ENCODE results near the gene PRPF6.

PRPF6 gene

GRCh38 chr20:64005394-64005793, 24.5 kb downstream of the PRPF6 start:
- Histone ChIP-seq H3K9ac (ENCODE audit: low read depth, low read length, poor library complexity, severe bottlenecking) (no peak overlapping the region), H3K4me3 (ENCODE audit: low read length, poor library complexity, severe bottlenecking) (no peak overlapping the region), H3K4me2 (ENCODE audit: low read depth, low read length, poor library complexity, severe bottlenecking) (no peak overlapping the region), H3K4me1 (ENCODE audit: insufficient read depth, low read length, poor library complexity, severe bottlenecking) (peaks cover 26% of the 10 kb centered on the region), H2AFZ (ENCODE audit: low read length) (no peak overlapping the region), H3K36me3 (ENCODE audit: insufficient read depth, low read length) (peaks cover 63% of the 10 kb centered on the region; the same call in 1 of the 2 replicates), H4K20me1 (ENCODE audit: insufficient read depth, low read length, poor library complexity, severe bottlenecking) (peaks cover 3% of the 10 kb centered on the region), H3K9me2 (replicated peaks; ENCODE audit: low read depth, low read length) (no peaks in the 10 kb centered on the region), H3K9me3 (ENCODE audit: insufficient read depth, low read depth, low read length) (no peaks in the 10 kb centered on the region), H3F3A (ENCODE audit: low read depth) (no peaks in the 10 kb centered on the region), H3K27me3 (ENCODE audit: insufficient read depth, low read length, poor library complexity, severe bottlenecking) (no peaks in the 10 kb centered on the region), H3K79me2 (ENCODE audit: insufficient read depth, low read length) (peaks cover 14% of the 10 kb centered on the region; the same call in 1 of the 2 replicates)
- TF ChIP-seq EZH2phosphoT487 (IDR thresholded peaks at IDR 0.05; ENCODE audit: borderline replicate concordance) = no peak
- TF ChIP-seq, protein P1, sequence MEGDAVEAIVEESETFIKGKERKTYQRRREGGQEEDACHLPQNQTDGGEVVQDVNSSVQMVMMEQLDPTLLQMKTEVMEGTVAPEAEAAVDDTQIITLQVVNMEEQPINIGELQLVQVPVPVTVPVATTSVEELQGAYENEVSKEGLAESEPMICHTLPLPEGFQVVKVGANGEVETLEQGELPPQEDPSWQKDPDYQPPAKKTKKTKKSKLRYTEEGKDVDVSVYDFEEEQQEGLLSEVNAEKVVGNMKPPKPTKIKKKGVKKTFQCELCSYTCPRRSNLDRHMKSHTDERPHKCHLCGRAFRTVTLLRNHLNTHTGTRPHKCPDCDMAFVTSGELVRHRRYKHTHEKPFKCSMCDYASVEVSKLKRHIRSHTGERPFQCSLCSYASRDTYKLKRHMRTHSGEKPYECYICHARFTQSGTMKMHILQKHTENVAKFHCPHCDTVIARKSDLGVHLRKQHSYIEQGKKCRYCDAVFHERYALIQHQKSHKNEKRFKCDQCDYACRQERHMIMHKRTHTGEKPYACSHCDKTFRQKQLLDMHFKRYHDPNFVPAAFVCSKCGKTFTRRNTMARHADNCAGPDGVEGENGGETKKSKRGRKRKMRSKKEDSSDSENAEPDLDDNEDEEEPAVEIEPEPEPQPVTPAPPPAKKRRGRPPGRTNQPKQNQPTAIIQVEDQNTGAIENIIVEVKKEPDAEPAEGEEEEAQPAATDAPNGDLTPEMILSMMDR (conservative IDR thresholded peaks at IDR 0.05; ENCODE audit: low read length) = no peak

DNA sequence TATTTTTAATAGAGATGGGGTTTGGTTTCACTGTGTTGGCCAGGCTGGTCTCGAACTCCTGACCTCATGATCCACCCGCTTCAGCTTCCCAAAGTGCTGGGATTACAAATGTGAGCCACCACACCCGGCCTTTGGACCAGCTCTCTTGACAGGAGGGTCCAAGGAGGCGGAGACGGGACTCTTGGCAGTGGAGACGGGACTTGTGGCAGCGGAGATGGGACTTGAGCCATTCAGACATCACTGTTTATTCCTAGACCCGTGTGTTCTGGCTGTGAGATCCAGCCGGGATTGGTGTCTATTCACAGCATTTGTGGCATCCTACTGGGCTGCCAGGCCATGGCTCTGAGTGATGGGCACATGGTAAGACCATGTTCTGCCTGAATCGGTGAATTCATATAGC, 25.6 kb downstream of the PRPF6 start:
- Histone ChIP-seq H4K20me1 (ENCODE audit: insufficient read depth, low read length, poor library complexity, severe bottlenecking) (peaks cover 3% of the 10 kb centered on the region), H3K9me2 (replicated peaks; ENCODE audit: low read depth, low read length) (no peaks in the 10 kb centered on the region), H3K79me2 (ENCODE audit: insufficient read depth, low read length) (peaks cover 14% of the 10 kb centered on the region; the same call in 1 of the 2 replicates), H3K36me3 (ENCODE audit: insufficient read depth, low read length) (peaks cover 65% of the 10 kb centered on the region; the same call in 1 of the 2 replicates), H3F3A (ENCODE audit: low read depth) (no peaks in the 10 kb centered on the region), H3K27me3 (ENCODE audit: insufficient read depth, low read length, poor library complexity, severe bottlenecking) (no peaks in the 10 kb centered on the region), H3K4me1 (ENCODE audit: insufficient read depth, low read length, poor library complexity, severe bottlenecking) (peaks cover 26% of the 10 kb centered on the region), H3K9me3 (ENCODE audit: insufficient read depth, low read depth, low read length) (no peaks in the 10 kb centered on the region), H2AFZ (ENCODE audit: low read length) (no peak overlapping the region), H3K4me2 (ENCODE audit: low read depth, low read length, poor library complexity, severe bottlenecking) (no peak overlapping the region), H3K9ac (ENCODE audit: low read depth, low read length, poor library complexity, severe bottlenecking) (no peak overlapping the region), H3K4me3 (ENCODE audit: low read length, poor library complexity, severe bottlenecking) (no peak overlapping the region)
- TF ChIP-seq, protein P1 (conservative IDR thresholded peaks at IDR 0.05; ENCODE audit: low read length) = no peak

DNA sequence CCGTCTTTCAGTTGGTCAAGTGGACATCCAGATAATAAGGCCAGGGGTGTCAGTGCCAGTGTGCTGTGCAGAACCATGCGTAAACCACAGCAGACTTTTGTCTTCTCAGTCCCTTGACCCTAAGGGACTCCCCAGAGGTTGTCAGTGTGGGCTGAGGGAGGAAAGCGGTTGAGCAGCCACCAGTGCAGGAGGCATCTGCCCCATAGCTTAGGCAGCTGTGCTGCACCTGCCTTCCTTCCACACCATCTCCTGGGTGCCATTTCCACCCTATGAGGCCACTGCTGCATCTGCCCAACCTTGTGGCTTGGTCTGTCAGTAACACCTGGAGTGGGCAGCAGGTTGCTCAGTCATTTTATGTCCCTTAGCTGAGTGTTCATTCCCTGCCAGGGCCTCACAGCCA, 26.0 kb downstream of the PRPF6 start:
- Histone ChIP-seq H3K4me1 (ENCODE audit: insufficient read depth, low read length, poor library complexity, severe bottlenecking) (peaks cover 26% of the 10 kb centered on the region), H2AFZ (ENCODE audit: low read length) (no peak overlapping the region), H4K20me1 (ENCODE audit: insufficient read depth, low read length, poor library complexity, severe bottlenecking) (peaks cover 3% of the 10 kb centered on the region), H3K79me2 (ENCODE audit: insufficient read depth, low read length) (peaks cover 14% of the 10 kb centered on the region; the same call in 1 of the 2 replicates), H3K9me2 (replicated peaks; ENCODE audit: low read depth, low read length) (no peaks in the 10 kb centered on the region), H3K27me3 (ENCODE audit: insufficient read depth, low read length, poor library complexity, severe bottlenecking) (no peaks in the 10 kb centered on the region), H3F3A (ENCODE audit: low read depth) (no peaks in the 10 kb centered on the region), H3K4me3 (ENCODE audit: low read length, poor library complexity, severe bottlenecking) (no peak overlapping the region), H3K4me2 (ENCODE audit: low read depth, low read length, poor library complexity, severe bottlenecking) (no peak overlapping the region), H3K36me3 (ENCODE audit: insufficient read depth, low read length) (peaks cover 65% of the 10 kb centered on the region; the same call in 1 of the 2 replicates), H3K9me3 (ENCODE audit: insufficient read depth, low read depth, low read length) (no peaks in the 10 kb centered on the region), H3K9ac (ENCODE audit: low read depth, low read length, poor library complexity, severe bottlenecking) (no peak overlapping the region)
- TF ChIP-seq, protein P1 (conservative IDR thresholded peaks at IDR 0.05; ENCODE audit: low read length) = no peak

Data from Loucy (cell line).